NCI-H2107 treated with DMSO at 0.1 percent for 48 hours (cell line): Measurements from ENCODE around the gene ARL6IP5.

Experiments
- DNase-seq: peaks from one replicate; lab custom pipeline; 2025; ENCODE audit not compliant: unreplicated experiment; lab: John Stamatoyannopoulos, UW

ARL6IP5 gene

GRCh38 chr3:69149586-69149985 is 64.8 kb downstream of the ARL6IP5 start:
- DNase-seq = no peak
